Measurements from ENCODE around the gene CHFR.

DNA sequence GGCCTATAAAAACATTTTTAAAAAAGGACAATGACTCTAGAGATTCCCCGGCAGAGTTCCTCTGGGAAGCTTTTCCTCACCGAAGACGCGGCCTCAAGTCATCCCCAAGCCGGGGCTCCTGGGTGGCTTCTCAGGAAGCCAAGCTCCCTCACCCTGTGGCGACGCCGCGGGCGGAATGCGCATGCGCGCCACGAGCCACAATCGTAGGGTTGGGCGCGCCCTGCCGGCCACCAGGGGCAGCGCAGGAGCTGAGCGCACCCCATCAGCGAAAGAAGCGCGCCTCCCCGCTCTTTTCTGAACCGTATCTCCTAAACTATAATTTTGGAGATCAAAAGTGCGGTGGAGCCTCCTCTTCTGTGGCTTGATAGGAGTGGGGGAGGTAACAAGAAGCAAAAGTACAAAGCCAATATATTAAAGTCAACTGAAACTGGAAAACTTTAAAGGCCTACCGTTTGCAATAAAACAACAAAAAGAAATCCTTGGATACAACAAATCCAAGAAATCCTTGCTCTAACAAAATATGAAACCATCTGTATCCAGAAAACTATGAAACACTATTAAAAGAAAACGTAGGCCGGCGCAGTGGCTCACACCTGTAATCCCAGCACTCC lies 17.4 kb upstream of the CHFR start:
- TF ChIP-seq POLR2A (IDR thresholded peaks at IDR 0.05; ENCODE audit: low read depth, low read length), result no peak
- no peak for TF ChIP-seq POLR2AphosphoS5 (IDR thresholded peaks at IDR 0.05; ENCODE audit: low read depth, low read length)
- TF ChIP-seq TAF1 (IDR thresholded peaks at IDR 0.05; ENCODE audit: low read depth, low read length), result no peak

Data from GM12891 (cell line).